Measurements from ENCODE around the gene CELSR1.
"Not testable (repeated sequence)": the region's sequence is repeated elsewhere in the genome, so short reads cannot be mapped to it uniquely, and the experiment has no call there.

The CELSR1 gene

GRCh38 chr22:46338636-46339035, 198.8 kb downstream of the CELSR1 start:
- no peak for DNase-seq

GRCh38 chr22:46337870-46338269, 199.6 kb downstream of the CELSR1 start:
- no peak for DNase-seq

GRCh38 chr22:46336119-46337078, 201.0 kb downstream of the CELSR1 start:
- no peak for DNase-seq

GRCh38 chr22:46335201-46336118, 202.0 kb downstream of the CELSR1 start, which contains the start of gene TRMU:
Gene TRMU (plus strand): TSS chr22:46335714. CDS start chr22:46335765, 51 bp downstream.
- DNase-seq = peak; percentile 54 to 60 (median 54)

GRCh38 chr22:46331496-46331895, 205.9 kb downstream of the CELSR1 start:
- no peak for DNase-seq

- DNase-seq = no peak
Measured at GRCh38 chr22:46330426-46330825, 207.0 kb downstream of the CELSR1 start.

- no peak for DNase-seq
Measured at GRCh38 chr22:46329616-46330015, 207.8 kb downstream of the CELSR1 start.

GRCh38 chr22:46328797-46329196, 208.6 kb downstream of the CELSR1 start:
- no peak for DNase-seq

GRCh38 chr22:46327691-46328465, 209.5 kb downstream of the CELSR1 start:
- DNase-seq = no peak

- no peak for DNase-seq
Measured at GRCh38 chr22:46326066-46326680, 211.2 kb downstream of the CELSR1 start.

- DNase-seq = no peak
Measured at GRCh38 chr22:46323162-46323561, 214.3 kb downstream of the CELSR1 start.

- DNase-seq = no peak
Measured at GRCh38 chr22:46322711-46323110, 214.7 kb downstream of the CELSR1 start.

GRCh38 chr22:46320716-46321386, 216.6 kb downstream of the CELSR1 start:
- no peak for DNase-seq

- DNase-seq = no peak
Measured at GRCh38 chr22:46320166-46320710, 217.2 kb downstream of the CELSR1 start.

GRCh38 chr22:46319319-46319718, 218.1 kb downstream of the CELSR1 start:
- no peak for DNase-seq

- no peak for DNase-seq
Measured at GRCh38 chr22:46318576-46318975, 218.8 kb downstream of the CELSR1 start.

- DNase-seq = no peak
Measured at GRCh38 chr22:46317646-46318045, 219.8 kb downstream of the CELSR1 start.

- DNase-seq = no peak
Measured at GRCh38 chr22:46315976-46316375, 221.4 kb downstream of the CELSR1 start.

GRCh38 chr22:46312848-46313247, 224.6 kb downstream of the CELSR1 start:
- DNase-seq = not testable (repeated sequence)

GRCh38 chr22:46312056-46312455, 225.4 kb downstream of the CELSR1 start:
- no peak for DNase-seq
